Mesothelial cell of epicardium (in vitro differentiated cells): ENCODE results near the gene GRM1. TPM values are rescaled to one million over a fixed set of nuclear protein-coding genes. Genes with fewer than 3 reads are reported as not detected.

Source experiments
- DNase-seq, 2 experiments: peaks; one replicate each; pipeline ENCODE4 v3.0.0; 2021; ENCODE audit warnings: low spot score in 2 of 2; ENCODE audit not compliant: unreplicated experiment in 2 of 2
- H3K27ac Mint-ChIP-seq: 2 replicates; pipeline ENCODE4 v1.8.0; 2021; ENCODE audit warnings: mixed read lengths
- H3K27me3 Mint-ChIP-seq: 2 replicates; pipeline ENCODE4 v1.8.0; 2021; ENCODE audit warnings: low read depth, mixed read lengths
- H3K36me3 Mint-ChIP-seq: 2 replicates; pipeline ENCODE4 v1.8.0; 2021; ENCODE audit warnings: mixed read lengths
- H3K4me1 Mint-ChIP-seq: 2 replicates; pipeline ENCODE4 v1.8.0; 2021; ENCODE audit warnings: mixed read lengths
- H3K4me3 Mint-ChIP-seq: 2 replicates; pipeline ENCODE4 v1.8.0; 2021; ENCODE audit warnings: mild to moderate bottlenecking, moderate library complexity, mixed read lengths
- H3K9me3 Mint-ChIP-seq: 2 replicates; pipeline ENCODE4 v1.8.0; 2021; ENCODE audit warnings: mixed read lengths
- total RNA-seq: library from RNA; stranded (reverse); gene quantifications from 3 replicates; pipeline ENCODE4 v1.2.1, GENCODE V29; 2021
- TF ChIP-seq, protein P1 (sequence below): fragments of 200-600 bp; sonication (generic); IDR thresholded peaks from one replicate; pipeline ENCODE4 v1.5.0; 2021; ENCODE audit warnings: antibody characterized with exemption; ENCODE audit not compliant: unreplicated experiment

GRM1 gene
- 0.11 to 0.16 TPM in 2 of 3 replicates, not detected in the other for total RNA-seq

GRCh38 chr6:146028851-146029572 lies at the start of gene GRM1:
Gene GRM1 (plus strand): TSS chr6:146029062. CDS start chr6:146029518, 456 bp downstream.
- no peak for DNase-seq
- no peaks in the 10 kb centered on the region for H3K36me3 Mint-ChIP-seq
- peaks cover 80% of the 10 kb centered on the region for H3K27me3 Mint-ChIP-seq
- H3K27ac Mint-ChIP-seq: no peak within 1 kb of the TSS
- TF ChIP-seq, protein P1, sequence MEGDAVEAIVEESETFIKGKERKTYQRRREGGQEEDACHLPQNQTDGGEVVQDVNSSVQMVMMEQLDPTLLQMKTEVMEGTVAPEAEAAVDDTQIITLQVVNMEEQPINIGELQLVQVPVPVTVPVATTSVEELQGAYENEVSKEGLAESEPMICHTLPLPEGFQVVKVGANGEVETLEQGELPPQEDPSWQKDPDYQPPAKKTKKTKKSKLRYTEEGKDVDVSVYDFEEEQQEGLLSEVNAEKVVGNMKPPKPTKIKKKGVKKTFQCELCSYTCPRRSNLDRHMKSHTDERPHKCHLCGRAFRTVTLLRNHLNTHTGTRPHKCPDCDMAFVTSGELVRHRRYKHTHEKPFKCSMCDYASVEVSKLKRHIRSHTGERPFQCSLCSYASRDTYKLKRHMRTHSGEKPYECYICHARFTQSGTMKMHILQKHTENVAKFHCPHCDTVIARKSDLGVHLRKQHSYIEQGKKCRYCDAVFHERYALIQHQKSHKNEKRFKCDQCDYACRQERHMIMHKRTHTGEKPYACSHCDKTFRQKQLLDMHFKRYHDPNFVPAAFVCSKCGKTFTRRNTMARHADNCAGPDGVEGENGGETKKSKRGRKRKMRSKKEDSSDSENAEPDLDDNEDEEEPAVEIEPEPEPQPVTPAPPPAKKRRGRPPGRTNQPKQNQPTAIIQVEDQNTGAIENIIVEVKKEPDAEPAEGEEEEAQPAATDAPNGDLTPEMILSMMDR: no peak
- no peaks in the 10 kb centered on the region for H3K9me3 Mint-ChIP-seq
- H3K4me1 Mint-ChIP-seq: peaks cover 2% of the 10 kb centered on the region
- no peak within 1 kb of the TSS for H3K4me3 Mint-ChIP-seq

DNA sequence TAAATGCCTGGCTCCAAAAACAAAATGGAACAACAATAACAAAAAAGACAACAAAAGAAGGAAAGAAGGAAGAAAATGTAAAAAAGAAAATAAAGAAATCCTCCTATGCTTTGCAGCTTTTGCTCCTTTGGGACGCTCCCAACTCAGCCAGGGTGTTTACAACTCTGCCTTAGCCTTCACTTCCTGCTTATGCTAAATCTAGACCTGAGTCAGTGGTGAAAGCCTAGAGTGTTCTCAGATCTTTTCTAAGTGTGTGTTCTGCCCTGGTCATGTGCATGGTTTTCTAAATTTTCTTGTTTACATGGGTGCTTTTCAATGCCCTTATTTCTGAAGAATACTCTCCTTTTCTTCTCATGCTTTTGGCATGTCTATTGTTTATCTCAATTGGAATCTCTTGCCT lies 19.5 kb upstream of the GRM1 start:
- DNase-seq: no peak
- H3K36me3 Mint-ChIP-seq: no peaks in the 10 kb centered on the region
- no peaks in the 10 kb centered on the region for H3K4me1 Mint-ChIP-seq
- no peak overlapping the region for H3K4me3 Mint-ChIP-seq
- H3K9me3 Mint-ChIP-seq: peaks cover 30% of the 10 kb centered on the region
- H3K27me3 Mint-ChIP-seq: no peaks in the 10 kb centered on the region
- TF ChIP-seq, protein P1: no peak
- no peak overlapping the region for H3K27ac Mint-ChIP-seq

DNA sequence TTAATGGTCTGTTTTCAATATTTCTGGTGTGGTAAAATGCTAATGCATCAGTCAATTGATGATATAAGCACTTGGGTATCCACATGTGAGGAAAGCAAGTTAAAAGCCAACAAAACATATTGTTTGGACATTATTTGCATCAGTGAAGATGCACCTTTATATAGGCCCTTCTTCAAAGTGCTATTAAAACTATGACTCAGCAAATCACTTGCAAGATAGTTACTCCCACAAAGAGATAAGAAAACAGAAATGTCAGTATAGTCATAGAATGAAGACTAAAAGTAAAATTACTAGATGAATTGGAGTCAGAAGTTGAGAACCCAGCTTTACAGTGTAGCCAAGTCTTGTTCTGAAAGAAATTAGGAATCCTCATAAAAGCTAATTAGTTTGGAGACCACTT lies 14.6 kb upstream of the GRM1 start:
- no peak overlapping the region for H3K4me3 Mint-ChIP-seq
- no peaks in the 10 kb centered on the region for H3K4me1 Mint-ChIP-seq
- H3K27me3 Mint-ChIP-seq: peaks cover 11% of the 10 kb centered on the region
- H3K27ac Mint-ChIP-seq: no peak overlapping the region
- H3K9me3 Mint-ChIP-seq: peaks cover 15% of the 10 kb centered on the region
- DNase-seq: no peak
- H3K36me3 Mint-ChIP-seq: no peaks in the 10 kb centered on the region
- TF ChIP-seq, protein P1: no peak

GRCh38 chr6:146017672-146018071 lies 11.2 kb upstream of the GRM1 start:
- Mint-ChIP-seq H3K27ac (no peak overlapping the region), H3K4me3 (no peak overlapping the region), H3K36me3 (no peaks in the 10 kb centered on the region), H3K9me3 (no peaks in the 10 kb centered on the region), H3K4me1 (no peaks in the 10 kb centered on the region), H3K27me3 (peaks cover 21% of the 10 kb centered on the region)
- TF ChIP-seq, protein P1: no peak
- DNase-seq: no peak

DNA sequence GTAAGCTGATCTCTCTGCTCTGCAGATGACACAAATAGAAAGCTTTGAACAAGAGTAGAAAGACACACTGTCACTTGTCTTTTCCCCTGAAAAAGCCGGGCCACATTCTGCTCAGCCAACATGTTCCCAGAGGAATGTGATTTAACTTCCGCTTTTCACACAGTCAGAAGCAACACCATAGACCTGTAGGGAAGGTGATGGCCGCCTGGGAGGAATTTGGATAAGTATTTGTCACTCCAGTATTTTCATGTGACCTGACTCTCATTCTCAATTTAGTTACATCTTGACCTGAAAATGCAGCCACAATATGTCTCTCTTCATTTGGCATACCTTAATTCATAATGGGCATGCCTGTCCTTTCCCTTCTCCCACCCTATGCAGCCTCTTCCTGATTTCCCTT lies 2.0 kb upstream of the GRM1 start:
- TF ChIP-seq, protein P1: no peak

More for the DNA sequence above, 2.0 kb upstream of the GRM1 start:
- no peak for DNase-seq
- H3K4me1 Mint-ChIP-seq: peaks cover 2% of the 10 kb centered on the region
- H3K27ac Mint-ChIP-seq: no peak overlapping the region
- H3K4me3 Mint-ChIP-seq: no peak overlapping the region
- H3K27me3 Mint-ChIP-seq: peaks cover 79% of the 10 kb centered on the region
- no peaks in the 10 kb centered on the region for H3K36me3 Mint-ChIP-seq
- H3K9me3 Mint-ChIP-seq: no peaks in the 10 kb centered on the region
